22Rv1 (cell line): ENCODE results near the gene PLD4.

Source experiments
- H3K27ac ChIP-seq: fragments of 450-650 bp; 2 replicates; pipeline ENCODE4 v1.5.1; 2017
- CTCF ChIP-seq: fragments of 450-650 bp; IDR thresholded peaks from 2 replicates; pipeline ENCODE4 v1.5.1; 2017; ENCODE audit warnings: mild to moderate bottlenecking
- ZFX ChIP-seq: fragments of 450-650 bp; IDR thresholded peaks from 2 replicates; pipeline ENCODE4 v1.6.1; 2017; ENCODE audit warnings: antibody characterized with exemption, borderline replicate concordance

PLD4 gene

GRCh38 chr14:104929268-104930230 is 4.9 kb downstream of the PLD4 start:
- no peak for TF ChIP-seq ZFX
- no peak for TF ChIP-seq CTCF
- no peak overlapping the region for H3K27ac ChIP-seq

GRCh38 chr14:104930526-104931303 is 6.0 kb downstream of the PLD4 start:
- TF ChIP-seq CTCF, result no peak
- TF ChIP-seq ZFX, result no peak
- H3K27ac ChIP-seq, result no peak overlapping the region

GRCh38 chr14:104931304-104931770 is 6.7 kb downstream of the PLD4 start:
- H3K27ac ChIP-seq, result no peak overlapping the region
- TF ChIP-seq CTCF (no peak), ZFX (no peak)

- no peak overlapping the region for H3K27ac ChIP-seq
Observed at GRCh38 chr14:104931771-104932675, 7.3 kb downstream of the PLD4 start.

GRCh38 chr14:104932676-104933631 is 8.3 kb downstream of the PLD4 start:
- H3K27ac ChIP-seq, result peak overlapping the region; percentile 41
- peak; percentile 70 for TF ChIP-seq CTCF
- TF ChIP-seq ZFX, result no peak

More at GRCh38 chr14:104931771-104932675, 7.3 kb downstream of the PLD4 start:
- TF ChIP-seq CTCF (no peak), ZFX (no peak)
